Epidermal melanocyte (primary cell): ENCODE data around the gene SYNDIG1.
"Not testable (repeated sequence)": the region's sequence is repeated elsewhere in the genome, so short reads cannot be mapped to it uniquely, and the experiment has no call there.

Experiments used
- DNase-seq: peaks from one replicate; pipeline ENCODE4 v3.0.0; 2011; ENCODE audit warnings: low spot score; ENCODE audit not compliant: insufficient read length

SYNDIG1 gene

GRCh38 chr20:24492031-24492607 is 22.7 kb downstream of the SYNDIG1 start:
- DNase-seq = no peak

GRCh38 chr20:24492698-24493097 is 23.3 kb downstream of the SYNDIG1 start:
- no peak for DNase-seq

- no peak for DNase-seq
Measured at GRCh38 chr20:24493181-24493580, 23.8 kb downstream of the SYNDIG1 start.

- no peak for DNase-seq
Measured at GRCh38 chr20:24493661-24494459, 24.4 kb downstream of the SYNDIG1 start.

GRCh38 chr20:24494460-24494920 is 25.1 kb downstream of the SYNDIG1 start:
- DNase-seq = no peak

GRCh38 chr20:24495266-24495665 is 25.8 kb downstream of the SYNDIG1 start:
- no peak for DNase-seq

- no peak for DNase-seq
Measured at GRCh38 chr20:24497851-24498250, 28.4 kb downstream of the SYNDIG1 start.

GRCh38 chr20:24498641-24499040 is 29.2 kb downstream of the SYNDIG1 start:
- no peak for DNase-seq

- DNase-seq = no peak
Measured at GRCh38 chr20:24499472-24499871, 30.0 kb downstream of the SYNDIG1 start.

GRCh38 chr20:24501764-24502556 is 32.5 kb downstream of the SYNDIG1 start:
- DNase-seq = no peak

- no peak for DNase-seq
Measured at GRCh38 chr20:24502661-24503060, 33.2 kb downstream of the SYNDIG1 start.

- DNase-seq = no peak
Measured at GRCh38 chr20:24503352-24503931, 34.0 kb downstream of the SYNDIG1 start.

- no peak for DNase-seq
Measured at GRCh38 chr20:24504331-24505285, 35.2 kb downstream of the SYNDIG1 start.

- no peak for DNase-seq
Measured at GRCh38 chr20:24506146-24506545, 36.7 kb downstream of the SYNDIG1 start.

GRCh38 chr20:24506696-24507095 is 37.3 kb downstream of the SYNDIG1 start:
- DNase-seq = no peak

GRCh38 chr20:24507182-24507853 is 37.9 kb downstream of the SYNDIG1 start:
- DNase-seq = no peak

GRCh38 chr20:24512441-24512840 is 43.0 kb downstream of the SYNDIG1 start:
- DNase-seq = not testable (repeated sequence)

GRCh38 chr20:24518515-24518914 is 49.1 kb downstream of the SYNDIG1 start:
- DNase-seq = no peak

- no peak for DNase-seq
Measured at GRCh38 chr20:24519476-24519875, 50.0 kb downstream of the SYNDIG1 start.

- no peak for DNase-seq
Measured at GRCh38 chr20:24521032-24521431, 51.6 kb downstream of the SYNDIG1 start.
